Measurements from ENCODE around the gene PRDM5.

PRDM5 gene

GRCh38 chr4:120826449-120826848 is 96.1 kb downstream of the PRDM5 start:
- H3K27me3 ChIP-seq (ENCODE audit: insufficient read depth, low read depth, severe bottlenecking): no peaks in the 10 kb centered on the region
- no peak for TF ChIP-seq CTCF (IDR thresholded peaks at IDR 0.05; ENCODE audit: low read depth, low read length)

DNA sequence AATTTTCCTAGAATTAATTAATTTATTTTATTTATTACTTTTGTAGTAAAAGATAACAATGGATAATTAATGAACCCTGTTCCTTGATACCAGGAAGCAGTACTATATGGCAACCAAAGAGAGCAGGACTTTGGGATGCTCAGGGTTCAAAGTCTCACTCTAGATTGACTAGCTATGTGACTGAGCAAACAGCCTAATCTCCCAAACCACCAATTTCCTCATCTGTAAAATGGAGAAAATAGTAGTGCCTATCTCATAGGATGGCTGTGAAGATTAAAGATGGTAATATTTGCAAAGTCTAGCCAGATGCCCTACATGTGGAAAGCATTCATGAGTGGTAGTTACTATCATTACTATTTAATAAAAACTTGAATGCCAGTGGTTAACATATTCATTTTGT is 97.6 kb downstream of the PRDM5 start:
- Histone ChIP-seq H3K36me3 (no peaks in the 10 kb centered on the region), H3K27ac (no peak overlapping the region), H3K27me3 (ENCODE audit: insufficient read depth, low read depth, severe bottlenecking) (no peaks in the 10 kb centered on the region), H3K4me3 (ENCODE audit: low read depth, low read length) (no peak overlapping the region), H3K9me3 (ENCODE audit: severe bottlenecking) (no peaks in the 10 kb centered on the region)
- DNase-seq: no peak
- no peak for TF ChIP-seq CTCF (IDR thresholded peaks at IDR 0.05; ENCODE audit: low read depth, low read length)

More at GRCh38 chr4:120826449-120826848, 96.1 kb downstream of the PRDM5 start:
- no peak for DNase-seq
- Histone ChIP-seq H3K4me3 (ENCODE audit: low read depth, low read length) (no peak overlapping the region), H3K9me3 (ENCODE audit: severe bottlenecking) (no peaks in the 10 kb centered on the region), H3K27ac (no peak overlapping the region), H3K36me3 (no peaks in the 10 kb centered on the region)

- Histone ChIP-seq H3K27me3 (ENCODE audit: insufficient read depth, low read depth, severe bottlenecking) (no peaks in the 10 kb centered on the region), H3K4me3 (ENCODE audit: low read depth, low read length) (no peak overlapping the region), H3K36me3 (no peaks in the 10 kb centered on the region), H3K27ac (no peak overlapping the region), H3K9me3 (ENCODE audit: severe bottlenecking) (no peaks in the 10 kb centered on the region)
- no peak for DNase-seq
- no peak for TF ChIP-seq CTCF (IDR thresholded peaks at IDR 0.05; ENCODE audit: low read depth, low read length)
These were observed 100.5 kb downstream of the PRDM5 start for GRCh38 chr4:120821977-120822376.

DNA sequence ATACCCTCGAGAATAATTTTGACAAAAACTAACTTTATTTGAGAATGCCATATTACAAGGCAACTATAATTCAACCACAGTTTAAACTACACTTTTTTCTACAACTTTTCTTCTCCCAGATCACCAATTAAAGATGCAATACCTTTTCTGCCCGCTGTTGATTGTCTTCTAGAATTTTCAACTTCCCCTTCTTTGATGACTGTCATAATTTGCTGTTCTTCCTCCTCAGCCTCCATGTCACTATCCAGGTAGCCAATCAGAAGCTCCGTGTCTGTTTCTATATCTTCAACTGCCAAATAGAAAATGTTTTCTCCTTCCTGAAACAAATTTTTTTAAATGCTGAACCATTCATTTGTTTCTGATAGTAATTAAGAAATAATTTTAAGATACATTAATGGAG is 101.5 kb downstream of the PRDM5 start:
- Histone ChIP-seq H3K27ac (no peak overlapping the region), H3K27me3 (ENCODE audit: insufficient read depth, low read depth, severe bottlenecking) (no peaks in the 10 kb centered on the region), H3K9me3 (ENCODE audit: severe bottlenecking) (no peaks in the 10 kb centered on the region), H3K36me3 (no peaks in the 10 kb centered on the region), H3K4me3 (ENCODE audit: low read depth, low read length) (no peak overlapping the region)
- DNase-seq: no peak
- no peak for TF ChIP-seq CTCF (IDR thresholded peaks at IDR 0.05; ENCODE audit: low read depth, low read length)

- no peak for DNase-seq
- Histone ChIP-seq H3K27ac (no peak overlapping the region), H3K27me3 (ENCODE audit: insufficient read depth, low read depth, severe bottlenecking) (no peaks in the 10 kb centered on the region), H3K36me3 (no peaks in the 10 kb centered on the region), H3K4me3 (ENCODE audit: low read depth, low read length) (no peak overlapping the region), H3K9me3 (ENCODE audit: severe bottlenecking) (no peaks in the 10 kb centered on the region)
- no peak for TF ChIP-seq CTCF (IDR thresholded peaks at IDR 0.05; ENCODE audit: low read depth, low read length)
These were observed 102.6 kb downstream of the PRDM5 start for GRCh38 chr4:120819805-120820437.
